Measurements from ENCODE around the gene ENTREP1.

The ENTREP1 gene

GRCh38 chr9:69370430-69370829, 45.4 kb downstream of the ENTREP1 start:
- Histone ChIP-seq H3K36me3 (ENCODE audit: control insufficient read depth in 4 of 4, insufficient read depth in 4 of 4, low read length in 3 of 4) (no peaks in the 10 kb centered on the region), H3K4me3 (ENCODE audit: control insufficient read depth in 1 of 7, extremely low read depth in 1 of 7, insufficient read depth in 4 of 7, low read depth in 2 of 7, low read length in 6 of 7) (no peak overlapping the region), H3K27ac (ENCODE audit: insufficient read depth in 1 of 2, low read depth in 1 of 2, low read length in 2 of 2, poor library complexity in 1 of 2, severe bottlenecking in 2 of 2) (no peak overlapping the region), H3K9me3 (ENCODE audit: control extremely low read depth in 1 of 5, control insufficient read depth in 4 of 5, insufficient read depth in 2 of 5, low read depth in 1 of 5, low read length in 4 of 5) (peaks cover 0 to 3% (median 0%) of the 10 kb centered on the region in 5 experiments), H3K4me1 (ENCODE audit: control extremely low read depth in 1 of 4, control insufficient read depth in 4 of 4, insufficient read depth in 4 of 4, low read length in 3 of 4) (no peaks in the 10 kb centered on the region), H3K27me3 (replicated peaks in 2 of 5; ENCODE audit: control insufficient read depth in 4 of 5, insufficient read depth in 5 of 5, low read length in 4 of 5) (no peaks in the 10 kb centered on the region)
- CTCF ChIA-PET, result interaction anchor here (1.6 kb wide), 1 partner anchor 52 kb away, joined by 3 read pairs; no protein-coding TSS in a partner anchor
- WGBS (ENCODE audit: insufficient coverage), result 100% methylated on average over 1 of the region's 2 CpGs
- no peak for DNase-seq
- POLR2A ChIA-PET, result no interaction called here

- ChIA-PET CTCF (interaction anchor here (1.6 kb wide), 1 partner anchor 51 kb away, joined by 3 read pairs; no protein-coding TSS in a partner anchor), POLR2A (no interaction called here)
- WGBS (ENCODE audit: insufficient coverage), result 20% methylated on average over 1 of the region's 1 CpG
- Histone ChIP-seq H3K36me3 (ENCODE audit: control insufficient read depth in 4 of 4, insufficient read depth in 4 of 4, low read length in 3 of 4) (no peaks in the 10 kb centered on the region), H3K4me1 (ENCODE audit: control extremely low read depth in 1 of 4, control insufficient read depth in 4 of 4, insufficient read depth in 4 of 4, low read length in 3 of 4) (no peaks in the 10 kb centered on the region), H3K9me3 (ENCODE audit: control extremely low read depth in 1 of 5, control insufficient read depth in 4 of 5, insufficient read depth in 2 of 5, low read depth in 1 of 5, low read length in 4 of 5) (peaks cover 0 to 3% (median 0%) of the 10 kb centered on the region in 5 experiments), H3K27ac (ENCODE audit: insufficient read depth in 1 of 2, low read depth in 1 of 2, low read length in 2 of 2, poor library complexity in 1 of 2, severe bottlenecking in 2 of 2) (no peak overlapping the region), H3K27me3 (replicated peaks in 2 of 5; ENCODE audit: control insufficient read depth in 4 of 5, insufficient read depth in 5 of 5, low read length in 4 of 5) (no peaks in the 10 kb centered on the region), H3K4me3 (ENCODE audit: control insufficient read depth in 1 of 7, extremely low read depth in 1 of 7, insufficient read depth in 4 of 7, low read depth in 2 of 7, low read length in 6 of 7) (no peak overlapping the region)
- DNase-seq, result peak in 1 of 3 donors; percentile 4
These were observed 46.0 kb downstream of the ENTREP1 start for GRCh38 chr9:69371001-69371400.

GRCh38 chr9:69376651-69377050, 51.6 kb downstream of the ENTREP1 start:
- Histone ChIP-seq H3K36me3 (ENCODE audit: control insufficient read depth in 4 of 4, insufficient read depth in 4 of 4, low read length in 3 of 4) (no peaks in the 10 kb centered on the region), H3K4me3 (ENCODE audit: control insufficient read depth in 1 of 7, extremely low read depth in 1 of 7, insufficient read depth in 4 of 7, low read depth in 2 of 7, low read length in 6 of 7) (no peak overlapping the region), H3K9me3 (ENCODE audit: control extremely low read depth in 1 of 5, control insufficient read depth in 4 of 5, insufficient read depth in 2 of 5, low read depth in 1 of 5, low read length in 4 of 5) (no peaks in the 10 kb centered on the region), H3K27ac (ENCODE audit: insufficient read depth in 1 of 2, low read depth in 1 of 2, low read length in 2 of 2, poor library complexity in 1 of 2, severe bottlenecking in 2 of 2) (no peak overlapping the region), H3K27me3 (replicated peaks in 2 of 5; ENCODE audit: control insufficient read depth in 4 of 5, insufficient read depth in 5 of 5, low read length in 4 of 5) (no peaks in the 10 kb centered on the region), H3K4me1 (ENCODE audit: control extremely low read depth in 1 of 4, control insufficient read depth in 4 of 4, insufficient read depth in 4 of 4, low read length in 3 of 4) (no peaks in the 10 kb centered on the region)
- POLR2A ChIA-PET, result interaction anchor here (0.6 kb wide), 1 partner anchor 55 kb away, joined by 3 read pairs; no protein-coding TSS in a partner anchor
- 82% methylated on average over 3 of the region's 3 CpGs for WGBS (ENCODE audit: insufficient coverage)
- no peak for DNase-seq
- CTCF ChIA-PET, result no interaction called here

- no peaks in the 10 kb centered on the region for H3K9me3 ChIP-seq (ENCODE audit: control extremely low read depth in 1 of 5, control insufficient read depth in 4 of 5, insufficient read depth in 2 of 5, low read depth in 1 of 5, low read length in 4 of 5)
- H3K36me3 ChIP-seq (ENCODE audit: control insufficient read depth in 4 of 4, insufficient read depth in 4 of 4, low read length in 3 of 4), result no peaks in the 10 kb centered on the region
- H3K4me1 ChIP-seq (ENCODE audit: control extremely low read depth in 1 of 4, control insufficient read depth in 4 of 4, insufficient read depth in 4 of 4, low read length in 3 of 4), result no peaks in the 10 kb centered on the region
- POLR2A ChIA-PET, result no interaction called here
- DNase-seq, result no peak
- CTCF ChIA-PET, result no interaction called here
- 98% methylated on average over 13 of the region's 13 CpGs for WGBS (ENCODE audit: insufficient coverage)
- no peak overlapping the region for H3K4me3 ChIP-seq (ENCODE audit: control insufficient read depth in 1 of 7, extremely low read depth in 1 of 7, insufficient read depth in 4 of 7, low read depth in 2 of 7, low read length in 6 of 7)
- H3K27me3 ChIP-seq (replicated peaks in 2 of 5; ENCODE audit: control insufficient read depth in 4 of 5, insufficient read depth in 5 of 5, low read length in 4 of 5), result no peaks in the 10 kb centered on the region
- no peak overlapping the region for H3K27ac ChIP-seq (ENCODE audit: insufficient read depth in 1 of 2, low read depth in 1 of 2, low read length in 2 of 2, poor library complexity in 1 of 2, severe bottlenecking in 2 of 2)
These were observed 52.3 kb downstream of the ENTREP1 start for GRCh38 chr9:69377291-69377690.

- CTCF ChIA-PET, result interaction anchor here (1.0 kb wide), 1 partner anchor 45 kb away, joined by 3 read pairs; no protein-coding TSS in a partner anchor
- Histone ChIP-seq H3K4me3 (ENCODE audit: control insufficient read depth in 1 of 7, extremely low read depth in 1 of 7, insufficient read depth in 4 of 7, low read depth in 2 of 7, low read length in 6 of 7) (no peak overlapping the region), H3K9me3 (ENCODE audit: control extremely low read depth in 1 of 5, control insufficient read depth in 4 of 5, insufficient read depth in 2 of 5, low read depth in 1 of 5, low read length in 4 of 5) (no peaks in the 10 kb centered on the region), H3K27me3 (replicated peaks in 2 of 5; ENCODE audit: control insufficient read depth in 4 of 5, insufficient read depth in 5 of 5, low read length in 4 of 5) (no peaks in the 10 kb centered on the region), H3K36me3 (ENCODE audit: control insufficient read depth in 4 of 4, insufficient read depth in 4 of 4, low read length in 3 of 4) (no peaks in the 10 kb centered on the region), H3K4me1 (ENCODE audit: control extremely low read depth in 1 of 4, control insufficient read depth in 4 of 4, insufficient read depth in 4 of 4, low read length in 3 of 4) (no peaks in the 10 kb centered on the region), H3K27ac (ENCODE audit: insufficient read depth in 1 of 2, low read depth in 1 of 2, low read length in 2 of 2, poor library complexity in 1 of 2, severe bottlenecking in 2 of 2) (no peak overlapping the region)
- WGBS (ENCODE audit: insufficient coverage), result 100% methylated on average over 1 of the region's 2 CpGs
- POLR2A ChIA-PET, result no interaction called here
- no peak for DNase-seq
These were observed 53.0 kb downstream of the ENTREP1 start for GRCh38 chr9:69377981-69378380.

GRCh38 chr9:69379270-69379982, 54.4 kb downstream of the ENTREP1 start:
- H3K27me3 ChIP-seq (replicated peaks in 2 of 5; ENCODE audit: control insufficient read depth in 4 of 5, insufficient read depth in 5 of 5, low read length in 4 of 5), result no peaks in the 10 kb centered on the region
- WGBS (ENCODE audit: insufficient coverage), result 95% methylated on average over 3 of the region's 9 CpGs
- ChIA-PET POLR2A (no interaction called here), CTCF (interaction anchor here (0.6 to 1.0 kb wide), 2 partner anchors 43 to 121 kb away, joined by 3 to 4 read pairs; no protein-coding TSS in a partner anchor)
- no peaks in the 10 kb centered on the region for H3K36me3 ChIP-seq (ENCODE audit: control insufficient read depth in 4 of 4, insufficient read depth in 4 of 4, low read length in 3 of 4)
- DNase-seq, result no peak
- H3K27ac ChIP-seq (ENCODE audit: insufficient read depth in 1 of 2, low read depth in 1 of 2, low read length in 2 of 2, poor library complexity in 1 of 2, severe bottlenecking in 2 of 2), result no peak overlapping the region
- H3K4me3 ChIP-seq (ENCODE audit: control insufficient read depth in 1 of 7, extremely low read depth in 1 of 7, insufficient read depth in 4 of 7, low read depth in 2 of 7, low read length in 6 of 7), result no peak overlapping the region
- peaks cover 0 to 1% (median under 1%) of the 10 kb centered on the region in 4 experiments for H3K4me1 ChIP-seq (ENCODE audit: control extremely low read depth in 1 of 4, control insufficient read depth in 4 of 4, insufficient read depth in 4 of 4, low read length in 3 of 4)
- H3K9me3 ChIP-seq (ENCODE audit: control extremely low read depth in 1 of 5, control insufficient read depth in 4 of 5, insufficient read depth in 2 of 5, low read depth in 1 of 5, low read length in 4 of 5), result no peaks in the 10 kb centered on the region

- DNase-seq, result no peak
- H3K36me3 ChIP-seq (ENCODE audit: control insufficient read depth in 4 of 4, insufficient read depth in 4 of 4, low read length in 3 of 4), result no peaks in the 10 kb centered on the region
- H3K4me3 ChIP-seq (ENCODE audit: control insufficient read depth in 1 of 7, extremely low read depth in 1 of 7, insufficient read depth in 4 of 7, low read depth in 2 of 7, low read length in 6 of 7), result no peak overlapping the region
- H3K27ac ChIP-seq (ENCODE audit: insufficient read depth in 1 of 2, low read depth in 1 of 2, low read length in 2 of 2, poor library complexity in 1 of 2, severe bottlenecking in 2 of 2), result no peak overlapping the region
- H3K4me1 ChIP-seq (ENCODE audit: control extremely low read depth in 1 of 4, control insufficient read depth in 4 of 4, insufficient read depth in 4 of 4, low read length in 3 of 4), result peaks cover 0 to 10% (median 2%) of the 10 kb centered on the region in 4 experiments
- CTCF ChIA-PET, result no interaction called here
- H3K27me3 ChIP-seq (replicated peaks in 2 of 5; ENCODE audit: control insufficient read depth in 4 of 5, insufficient read depth in 5 of 5, low read length in 4 of 5), result no peaks in the 10 kb centered on the region
- POLR2A ChIA-PET, result no interaction called here
- H3K9me3 ChIP-seq (ENCODE audit: control extremely low read depth in 1 of 5, control insufficient read depth in 4 of 5, insufficient read depth in 2 of 5, low read depth in 1 of 5, low read length in 4 of 5), result no peaks in the 10 kb centered on the region
- WGBS (ENCODE audit: insufficient coverage), result 94% methylated on average over 2 of the region's 6 CpGs
These were observed 55.3 kb downstream of the ENTREP1 start for GRCh38 chr9:69380301-69380700.
